Measurements from ENCODE around the gene ZNF385B. TPM values are rescaled to one million over a fixed set of nuclear protein-coding genes. Genes with fewer than 3 reads are reported as not detected.

Gene ZNF385B
- total and polyA plus RNA-seq, 4 donors: 13.5 to 70.8 (median 45.2) TPM

DNA sequence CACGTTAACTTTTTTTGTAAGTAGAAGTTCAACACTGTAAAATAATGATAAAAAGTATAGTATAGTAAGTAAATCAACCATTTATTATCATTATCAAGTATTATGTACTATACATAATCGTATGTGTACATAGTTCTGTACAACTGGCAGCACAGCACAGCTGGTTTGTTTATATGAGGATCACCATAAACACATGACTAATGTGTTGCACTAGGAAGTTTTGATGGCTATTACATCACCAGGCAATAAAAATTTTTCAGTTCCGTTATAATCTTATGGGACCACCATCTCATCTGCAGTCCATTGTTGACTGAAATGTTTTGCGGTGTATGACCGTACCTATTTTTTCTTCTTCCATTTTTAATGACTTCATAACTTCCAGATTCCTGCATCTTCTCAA, 39.2 kb upstream of the ZNF385B start:
- peaks cover 0 to 7% (median 0%) of the 10 kb centered on the region in 4 donors for H3K9me3 ChIP-seq (ENCODE audit: control insufficient read depth in 4 of 4, insufficient read depth in 3 of 4, low read length in 3 of 4)
- no peak overlapping the region for H3K9ac ChIP-seq (ENCODE audit: insufficient read depth in 1 of 2, low read length in 2 of 2)
- no peak overlapping the region for H3K27ac ChIP-seq (ENCODE audit: low read depth in 1 of 2, low read length in 1 of 2)
- H3K36me3 ChIP-seq (ENCODE audit: control insufficient read depth in 4 of 4, insufficient read depth in 4 of 4, low read length in 4 of 4): no peaks in the 10 kb centered on the region
- H3K4me1 ChIP-seq (ENCODE audit: control insufficient read depth in 5 of 5, insufficient read depth in 5 of 5, low read length in 5 of 5): no peaks in the 10 kb centered on the region
- TF ChIP-seq, protein P1, sequence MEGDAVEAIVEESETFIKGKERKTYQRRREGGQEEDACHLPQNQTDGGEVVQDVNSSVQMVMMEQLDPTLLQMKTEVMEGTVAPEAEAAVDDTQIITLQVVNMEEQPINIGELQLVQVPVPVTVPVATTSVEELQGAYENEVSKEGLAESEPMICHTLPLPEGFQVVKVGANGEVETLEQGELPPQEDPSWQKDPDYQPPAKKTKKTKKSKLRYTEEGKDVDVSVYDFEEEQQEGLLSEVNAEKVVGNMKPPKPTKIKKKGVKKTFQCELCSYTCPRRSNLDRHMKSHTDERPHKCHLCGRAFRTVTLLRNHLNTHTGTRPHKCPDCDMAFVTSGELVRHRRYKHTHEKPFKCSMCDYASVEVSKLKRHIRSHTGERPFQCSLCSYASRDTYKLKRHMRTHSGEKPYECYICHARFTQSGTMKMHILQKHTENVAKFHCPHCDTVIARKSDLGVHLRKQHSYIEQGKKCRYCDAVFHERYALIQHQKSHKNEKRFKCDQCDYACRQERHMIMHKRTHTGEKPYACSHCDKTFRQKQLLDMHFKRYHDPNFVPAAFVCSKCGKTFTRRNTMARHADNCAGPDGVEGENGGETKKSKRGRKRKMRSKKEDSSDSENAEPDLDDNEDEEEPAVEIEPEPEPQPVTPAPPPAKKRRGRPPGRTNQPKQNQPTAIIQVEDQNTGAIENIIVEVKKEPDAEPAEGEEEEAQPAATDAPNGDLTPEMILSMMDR (IDR thresholded peaks at IDR 0.05; ENCODE audit: control extremely low read depth, extremely low read depth): no peak
- H3K4me3 ChIP-seq: no peak overlapping the region
- DNase-seq (no peak), ATAC-seq (ENCODE audit: insufficient read depth, low FRiP score) (no peak)
- WGBS, 2 donors: 78 to 80% methylated on average over 5 of the region's 5 CpGs
- no peaks in the 10 kb centered on the region for H3K27me3 ChIP-seq (ENCODE audit: control insufficient read depth in 3 of 3, insufficient read depth in 3 of 3, low read length in 2 of 3)

DNA sequence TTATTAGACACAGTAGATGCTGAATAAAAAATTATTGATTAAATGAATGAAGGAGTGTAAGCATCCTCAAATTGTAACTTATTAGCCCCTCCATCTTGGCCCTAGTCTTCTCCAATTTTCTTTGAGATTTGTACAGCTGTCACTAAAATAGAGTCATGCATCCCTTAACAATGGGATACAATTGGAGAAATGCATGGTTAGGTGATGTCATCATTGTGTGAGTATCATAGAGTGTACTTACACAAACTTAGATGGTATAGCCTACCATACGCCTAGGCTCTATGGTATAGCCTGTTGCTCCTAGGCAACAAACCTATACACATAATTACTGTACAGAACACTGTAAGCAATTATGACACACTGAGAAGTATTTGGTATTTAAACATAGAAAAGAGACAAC, 38.3 kb upstream of the ZNF385B start:
- no peak for ATAC-seq (ENCODE audit: insufficient read depth, low FRiP score)
- no peaks in the 10 kb centered on the region for H3K36me3 ChIP-seq (ENCODE audit: control insufficient read depth in 4 of 4, insufficient read depth in 4 of 4, low read length in 4 of 4)
- no peaks in the 10 kb centered on the region for H3K4me1 ChIP-seq (ENCODE audit: control insufficient read depth in 5 of 5, insufficient read depth in 5 of 5, low read length in 5 of 5)
- DNase-seq: no peak
- no peak overlapping the region for H3K9ac ChIP-seq (ENCODE audit: insufficient read depth in 1 of 2, low read length in 2 of 2)
- H3K9me3 ChIP-seq (ENCODE audit: control insufficient read depth in 4 of 4, insufficient read depth in 3 of 4, low read length in 3 of 4): peaks cover 0 to 7% (median 0%) of the 10 kb centered on the region in 4 donors
- WGBS, 2 donors: 91 to 93% methylated on average over 1 of the region's 1 CpG
- TF ChIP-seq, protein P1 (IDR thresholded peaks at IDR 0.05; ENCODE audit: control extremely low read depth, extremely low read depth): no peak
- no peak overlapping the region for H3K27ac ChIP-seq (ENCODE audit: low read depth in 1 of 2, low read length in 1 of 2)
- no peaks in the 10 kb centered on the region for H3K27me3 ChIP-seq (ENCODE audit: control insufficient read depth in 3 of 3, insufficient read depth in 3 of 3, low read length in 2 of 3)
- H3K4me3 ChIP-seq: no peak overlapping the region

DNA sequence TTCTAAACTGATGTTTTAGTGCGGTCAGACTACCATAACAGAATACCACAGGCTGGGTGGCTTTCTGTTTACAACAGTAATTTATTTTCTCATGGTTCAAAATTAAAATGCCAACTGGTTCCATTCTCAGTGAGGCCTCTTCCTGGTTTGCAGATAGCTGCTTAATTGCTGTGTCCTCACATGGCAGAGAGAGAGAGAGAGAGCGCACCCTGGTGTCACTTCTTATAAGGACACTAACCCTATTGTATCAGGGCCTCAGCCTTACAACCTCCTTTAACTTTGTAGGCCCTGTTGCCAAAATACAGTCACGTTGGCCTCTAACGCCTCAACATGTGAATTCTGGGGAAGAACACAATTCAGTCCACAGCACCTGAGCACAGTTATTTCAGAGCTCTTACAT, 37.5 kb upstream of the ZNF385B start:
- TF ChIP-seq, protein P1 (IDR thresholded peaks at IDR 0.05; ENCODE audit: control extremely low read depth, extremely low read depth): no peak

DNA sequence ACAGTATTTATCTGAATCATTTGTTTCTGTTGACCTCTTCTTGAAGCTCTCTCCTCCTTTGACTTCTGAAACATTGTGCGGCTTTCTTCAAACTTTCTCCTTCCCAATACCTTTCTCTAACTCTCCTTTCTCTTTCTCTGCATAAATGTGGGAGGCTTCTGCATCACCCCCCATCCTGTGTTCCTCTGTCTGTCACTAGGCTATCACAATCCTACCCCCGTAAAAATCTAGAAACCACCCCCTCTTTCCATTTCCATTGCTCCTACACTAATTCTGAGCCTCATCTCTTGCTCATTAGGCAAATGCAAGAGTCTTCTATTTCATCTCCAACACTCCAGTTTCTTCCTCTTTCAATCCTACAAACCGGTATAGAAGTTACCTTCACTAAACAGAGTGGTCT, 32.2 kb upstream of the ZNF385B start:
- TF ChIP-seq, protein P1 (IDR thresholded peaks at IDR 0.05; ENCODE audit: control extremely low read depth, extremely low read depth): no peak
- 88 to 92% methylated on average over 3 of the region's 3 CpGs for WGBS, 2 donors
- no peaks in the 10 kb centered on the region for H3K4me1 ChIP-seq (ENCODE audit: control insufficient read depth in 5 of 5, insufficient read depth in 5 of 5, low read length in 5 of 5)
- peaks cover 0 to 4% (median 0%) of the 10 kb centered on the region in 4 donors for H3K9me3 ChIP-seq (ENCODE audit: control insufficient read depth in 4 of 4, insufficient read depth in 3 of 4, low read length in 3 of 4)
- no peak overlapping the region for H3K27ac ChIP-seq (ENCODE audit: low read depth in 1 of 2, low read length in 1 of 2)
- no peak for DNase-seq
- H3K27me3 ChIP-seq (ENCODE audit: control insufficient read depth in 3 of 3, insufficient read depth in 3 of 3, low read length in 2 of 3): no peaks in the 10 kb centered on the region
- no peak for ATAC-seq (ENCODE audit: insufficient read depth, low FRiP score)
- no peak overlapping the region for H3K9ac ChIP-seq (ENCODE audit: insufficient read depth in 1 of 2, low read length in 2 of 2)
- H3K4me3 ChIP-seq: no peak overlapping the region
- no peaks in the 10 kb centered on the region for H3K36me3 ChIP-seq (ENCODE audit: control insufficient read depth in 4 of 4, insufficient read depth in 4 of 4, low read length in 4 of 4)

More for the DNA sequence above, 37.5 kb upstream of the ZNF385B start:
- Histone ChIP-seq H3K36me3 (ENCODE audit: control insufficient read depth in 4 of 4, insufficient read depth in 4 of 4, low read length in 4 of 4) (no peaks in the 10 kb centered on the region), H3K4me3 (no peak overlapping the region), H3K4me1 (ENCODE audit: control insufficient read depth in 5 of 5, insufficient read depth in 5 of 5, low read length in 5 of 5) (no peaks in the 10 kb centered on the region), H3K27me3 (ENCODE audit: control insufficient read depth in 3 of 3, insufficient read depth in 3 of 3, low read length in 2 of 3) (no peaks in the 10 kb centered on the region), H3K9ac (ENCODE audit: insufficient read depth in 1 of 2, low read length in 2 of 2) (no peak overlapping the region), H3K27ac (ENCODE audit: low read depth in 1 of 2, low read length in 1 of 2) (no peak overlapping the region), H3K9me3 (ENCODE audit: control insufficient read depth in 4 of 4, insufficient read depth in 3 of 4, low read length in 3 of 4) (peaks cover 0 to 7% (median 0%) of the 10 kb centered on the region in 4 donors)
- peak in 1 of 3 donors; percentile 12 for DNase-seq
- WGBS, 2 donors: 85 to 87% methylated on average over 4 of the region's 4 CpGs
- no peak for ATAC-seq (ENCODE audit: insufficient read depth, low FRiP score)

Measured in lung (tissue), 12 donors.